ENCODE data around the gene ZNF112. TPM values are rescaled to one million over a fixed set of nuclear protein-coding genes. Genes with fewer than 3 reads are reported as not detected.
"Not testable (repeated sequence)": the region's sequence is repeated elsewhere in the genome, so short reads cannot be mapped to it uniquely, and the experiment has no call there.

Gene ZNF112
- total RNA-seq, 1 donor from 2014 or later = 3.4 TPM

- Histone ChIP-seq H3K4me1 (no peaks in the 10 kb centered on the region), H3K4me3 (no peak overlapping the region), H3K9me3 (no peaks in the 10 kb centered on the region), H3K27ac (no peak overlapping the region), H3K36me3 (no peaks in the 10 kb centered on the region), H3K27me3 (no peaks in the 10 kb centered on the region)
- intact Hi-C loops (cut with DNase I) = no loop called here
- DNase-seq (no peak), ATAC-seq (no peak)
- no peak for TF ChIP-seq CTCF (IDR thresholded peaks at IDR 0.05)
These were observed 10.5 kb upstream of the ZNF112 start for GRCh38 chr19:44367024-44367423.

GRCh38 chr19:44346556-44346955, 9.9 kb downstream of the ZNF112 start:
- intact Hi-C loops (cut with DNase I) = no loop called here
- Histone ChIP-seq H3K9me3 (peaks cover 50% of the 10 kb centered on the region), H3K4me1 (no peaks in the 10 kb centered on the region), H3K27ac (no peak overlapping the region), H3K4me3 (no peak overlapping the region), H3K27me3 (no peaks in the 10 kb centered on the region), H3K36me3 (no peaks in the 10 kb centered on the region)
- TF ChIP-seq CTCF (IDR thresholded peaks at IDR 0.05) = no peak
- DNase-seq = no peak
- no peak for ATAC-seq

- Histone ChIP-seq H3K4me1 (no peaks in the 10 kb centered on the region), H3K36me3 (no peaks in the 10 kb centered on the region), H3K4me3 (no peak overlapping the region), H3K27ac (no peak overlapping the region), H3K27me3 (no peaks in the 10 kb centered on the region), H3K9me3 (peaks cover 47% of the 10 kb centered on the region)
- DNase-seq = no peak
- TF ChIP-seq CTCF (IDR thresholded peaks at IDR 0.05) = no peak
- intact Hi-C loops (cut with DNase I) = no loop called here
- no peak for ATAC-seq
These were observed 10.5 kb downstream of the ZNF112 start for GRCh38 chr19:44345959-44346358.

GRCh38 chr19:44344255-44344654, 12.2 kb downstream of the ZNF112 start:
- ATAC-seq = no peak
- H3K4me3 ChIP-seq = no peak overlapping the region
- peaks cover 32% of the 10 kb centered on the region for H3K9me3 ChIP-seq
- intact Hi-C loops (cut with DNase I) = no loop called here
- DNase-seq = no peak
- no peak overlapping the region for H3K27ac ChIP-seq
- no peaks in the 10 kb centered on the region for H3K27me3 ChIP-seq
- no peaks in the 10 kb centered on the region for H3K4me1 ChIP-seq
- peaks cover 9% of the 10 kb centered on the region for H3K36me3 ChIP-seq
- TF ChIP-seq CTCF (IDR thresholded peaks at IDR 0.05) = no peak

DNA sequence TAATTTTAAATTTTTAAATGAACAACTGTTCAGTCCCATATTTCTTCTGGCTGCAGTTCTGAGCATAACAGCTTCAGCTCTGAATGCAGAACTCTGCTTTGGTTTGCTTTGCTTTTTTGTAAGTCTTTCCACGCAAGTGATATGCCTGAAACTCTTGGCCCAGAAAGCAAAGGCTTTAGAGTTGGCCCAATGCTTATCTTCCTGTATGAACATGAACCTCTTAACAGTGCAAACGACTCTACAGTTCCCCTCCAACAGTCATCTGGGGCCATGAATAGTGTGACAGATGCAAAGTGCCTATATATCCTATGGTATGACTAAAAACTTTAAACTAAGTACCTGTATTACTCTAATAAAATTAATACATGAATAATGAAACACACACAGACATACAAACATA, 14.7 kb downstream of the ZNF112 start:
- intact Hi-C loops (cut with DNase I) = no loop called here
- no peak overlapping the region for H3K27ac ChIP-seq
- DNase-seq (no peak), ATAC-seq (no peak)
- peaks cover 23% of the 10 kb centered on the region for H3K36me3 ChIP-seq
- H3K4me3 ChIP-seq = no peak overlapping the region
- no peaks in the 10 kb centered on the region for H3K27me3 ChIP-seq
- no peaks in the 10 kb centered on the region for H3K4me1 ChIP-seq
- TF ChIP-seq CTCF (IDR thresholded peaks at IDR 0.05) = no peak
- H3K9me3 ChIP-seq = peaks cover 15% of the 10 kb centered on the region

- H3K4me3 ChIP-seq; H3K27ac ChIP-seq; H3K27me3 ChIP-seq; intact Hi-C loops (cut with DNase I); DNase-seq; ATAC-seq; H3K4me1 ChIP-seq: not testable (repeated sequence)
- Histone ChIP-seq H3K9me3 (peaks cover 16% of the 10 kb centered on the region), H3K36me3 (peaks cover 59% of the 10 kb centered on the region)
These were observed 21.8 kb downstream of the ZNF112 start for GRCh38 chr19:44334639-44335038.

All from upper lobe of right lung (tissue), 1 donor.